Measurements from ENCODE around the gene KRTAP9-6. TPM values are rescaled to one million over a fixed set of nuclear protein-coding genes. Genes with fewer than 3 reads are reported as not detected.

Gene KRTAP9-6
- total and polyA plus RNA-seq, 8 donors, result not detected

GRCh38 chr17:41278176-41278955 lies 13.2 kb downstream of the KRTAP9-6 start:
- WGBS, 5 donors, result 83 to 93% (median 89%) methylated on average over 3 of the region's 3 CpGs
- Histone ChIP-seq H3K27me3 (peaks cover 0 to 22% (median 0%) of the 10 kb centered on the region in 3 donors), H3K27ac (no peak overlapping the region), H3K36me3 (no peaks in the 10 kb centered on the region), H3K4me3 (no peak overlapping the region), H3K4me1 (no peaks in the 10 kb centered on the region), H3K9me3 (peaks cover 0 to 4% (median 0%) of the 10 kb centered on the region in 4 donors)
- intact Hi-C loops (cut with DNase I; ENCODE audit: low total_unique reads), result no loop called here
- TF ChIP-seq CTCF (IDR thresholded peaks at IDR 0.05) (no peak), EP300 (IDR thresholded peaks at IDR 0.05) (no peak), POLR2AphosphoS5 (IDR thresholded peaks at IDR 0.05) (no peak), POLR2A (IDR thresholded peaks at IDR 0.05) (no peak)
- no peak for DNase-seq

GRCh38 chr17:41284043-41284442 lies 18.9 kb downstream of the KRTAP9-6 start:
- intact Hi-C loops (cut with DNase I; ENCODE audit: low total_unique reads), result no loop called here
- Histone ChIP-seq H3K4me1 (no peaks in the 10 kb centered on the region), H3K27me3 (peaks cover 0 to 18% (median 0%) of the 10 kb centered on the region in 3 donors), H3K4me3 (no peak overlapping the region), H3K9me3 (peaks cover 0 to 4% (median 0%) of the 10 kb centered on the region in 4 donors), H3K27ac (no peak overlapping the region), H3K36me3 (no peaks in the 10 kb centered on the region)
- TF ChIP-seq POLR2AphosphoS5 (IDR thresholded peaks at IDR 0.05), result no peak
- TF ChIP-seq CTCF (IDR thresholded peaks at IDR 0.05), result no peak
- TF ChIP-seq EP300 (IDR thresholded peaks at IDR 0.05), result no peak
- no peak for TF ChIP-seq POLR2A (IDR thresholded peaks at IDR 0.05)
- DNase-seq, result no peak
- 37 to 55% (median 48%) methylated on average over 3 of the region's 3 CpGs for WGBS, 5 donors

GRCh38 chr17:41284546-41284945 lies 19.4 kb downstream of the KRTAP9-6 start:
- Histone ChIP-seq H3K27me3 (peaks cover 0 to 18% (median 0%) of the 10 kb centered on the region in 3 donors), H3K36me3 (no peaks in the 10 kb centered on the region), H3K27ac (no peak overlapping the region), H3K4me3 (no peak overlapping the region), H3K4me1 (no peaks in the 10 kb centered on the region), H3K9me3 (peaks cover 0 to 4% (median 0%) of the 10 kb centered on the region in 4 donors)
- TF ChIP-seq POLR2AphosphoS5 (IDR thresholded peaks at IDR 0.05), result no peak
- TF ChIP-seq EP300 (IDR thresholded peaks at IDR 0.05), result no peak
- TF ChIP-seq CTCF (IDR thresholded peaks at IDR 0.05), result no peak
- intact Hi-C loops (cut with DNase I; ENCODE audit: low total_unique reads), result no loop called here
- 20 to 35% (median 31%) methylated on average over 2 of the region's 2 CpGs for WGBS, 5 donors
- DNase-seq, result no peak

GRCh38 chr17:41287050-41287449 lies 21.9 kb downstream of the KRTAP9-6 start:
- no peak overlapping the region for H3K4me3 ChIP-seq
- H3K9me3 ChIP-seq, result no peaks in the 10 kb centered on the region
- no peak for DNase-seq
- intact Hi-C loops (cut with DNase I; ENCODE audit: low total_unique reads), result no loop called here
- no peaks in the 10 kb centered on the region for H3K4me1 ChIP-seq
- TF ChIP-seq EP300 (IDR thresholded peaks at IDR 0.05) (no peak), CTCF (IDR thresholded peaks at IDR 0.05) (no peak), POLR2A (IDR thresholded peaks at IDR 0.05) (no peak), POLR2AphosphoS5 (IDR thresholded peaks at IDR 0.05) (no peak)
- H3K36me3 ChIP-seq, result no peaks in the 10 kb centered on the region
- no peak overlapping the region for H3K27ac ChIP-seq
- WGBS, 5 donors, result 67 to 78% (median 75%) methylated on average over 3 of the region's 3 CpGs
- H3K27me3 ChIP-seq, result peaks cover 0 to 8% (median 3%) of the 10 kb centered on the region in 3 donors
